ENCODE data around the gene PRAMEF1. TPM values are rescaled to one million over a fixed set of nuclear protein-coding genes. Genes with fewer than 3 reads are reported as not detected.

PRAMEF1 gene
- total and polyA plus RNA-seq, 2 of the 4 experiments (the other 2 are of a cell fraction), result not detected

GRCh38 chr1:12769976-12770505 lies 21.2 kb upstream of the PRAMEF1 start:
- WGBS, 2 experiments (ENCODE audit: extremely low coverage in 2 of 2, insufficient read length in 1 of 2), result 0% methylated on average over 2 of the region's 7 CpGs; no CpG with 5 or more reads in 1 of the 2 experiments
- ChIA-PET CTCF (no interaction called here), POLR2A (ENCODE audit: unreplicated experiment) (no interaction called here)
- Histone ChIP-seq H2BK20ac (ENCODE audit: low read depth, low read length) (no peak overlapping the region), H3K9me1 (ENCODE audit: insufficient read depth, low read length) (no peaks in the 10 kb centered on the region), H2AFZ (replicated peaks; ENCODE audit: low read length, poor library complexity) (no peak overlapping the region), H3K9ac (ENCODE audit: low read depth, low read length) (no peak overlapping the region), H3K4ac (ENCODE audit: low read depth, low read length) (no peak overlapping the region), H4K8ac (ENCODE audit: low read depth in 2 of 2, low read length in 2 of 2) (no peak overlapping the region), H3K27ac (ENCODE audit: insufficient read depth, low read length) (no peak overlapping the region), H3K4me1 (ENCODE audit: control insufficient read depth, insufficient read depth, low read length) (no peaks in the 10 kb centered on the region), H2BK15ac (ENCODE audit: low read depth, low read length) (no peak overlapping the region), H3K14ac (replicated peaks; ENCODE audit: low read depth, low read length) (no peak overlapping the region), H3K18ac (ENCODE audit: low read depth, low read length) (no peak overlapping the region), H2AK9ac (replicated peaks; ENCODE audit: low read depth, low read length, poor library complexity) (no peak overlapping the region), H2BK5ac (ENCODE audit: low read depth, low read length, poor library complexity, severe bottlenecking) (no peak overlapping the region), H3K4me3 (ENCODE audit: insufficient read depth, low read depth, low read length) (no peak overlapping the region), H3K27me3 (ENCODE audit: control insufficient read depth, insufficient read depth, low read length) (no peaks in the 10 kb centered on the region), H3K56ac (ENCODE audit: extremely low read depth, insufficient read depth, low read length) (no peak overlapping the region), H3K79me1 (ENCODE audit: low read depth in 1 of 2, low read length in 2 of 2) (no peaks in the 10 kb centered on the region), H2AK5ac (ENCODE audit: low read depth, low read length) (no peak overlapping the region), H4K5ac (ENCODE audit: low read depth, low read length) (no peak overlapping the region), H4K91ac (ENCODE audit: insufficient read depth, low read depth, low read length) (no peak overlapping the region), H2BK120ac (ENCODE audit: low read depth, low read length) (no peak overlapping the region), H3K4me2 (ENCODE audit: low read depth, low read length) (no peak overlapping the region), H3K23ac (ENCODE audit: low read depth, low read length) (no peak overlapping the region), H3K36me3 (ENCODE audit: control insufficient read depth, insufficient read depth, low read length) (no peaks in the 10 kb centered on the region), H4K20me1 (ENCODE audit: insufficient read depth, low read length) (no peaks in the 10 kb centered on the region), H3K9me3 (ENCODE audit: control insufficient read depth, insufficient read depth, low read length) (peaks cover 28% of the 10 kb centered on the region)
- no TSS peak for BruUV-seq (replicated peaks)
- no peak for DNase-seq
- intact Hi-C loops (cut with micrococcal nuclease), result no loop called here
- dilution Hi-C loops (cut with HindIII; ENCODE audit: low sequenced_read_pairs, unreplicated experiment), result no loop called here
- ATAC-seq (ENCODE audit: low read depth), result no peak
- in situ Hi-C loops (cut with MboI; ENCODE audit: low sequenced_read_pairs), result no loop called here
- TF ChIP-seq ELK1 (IDR thresholded peaks at IDR 0.05; ENCODE audit: borderline replicate concordance, low read depth, low read length) (no peak), CTCF (conservative IDR thresholded peaks at IDR 0.05; ENCODE audit: low read depth, low read length) (no peak), BHLHE40 (IDR thresholded peaks at IDR 0.05; ENCODE audit: low read depth, low read length) (no peak), NFE2L2 (IDR thresholded peaks at IDR 0.05; ENCODE audit: low read depth, low read length) (no peak), FOS (IDR thresholded peaks at IDR 0.05; ENCODE audit: low read depth, low read length) (no peak), CEBPB (IDR thresholded peaks at IDR 0.05; ENCODE audit: low read depth, low read length) (no peak), RAD21 (IDR thresholded peaks at IDR 0.05; ENCODE audit: low read length) (no peak), RCOR1 (IDR thresholded peaks at IDR 0.05; ENCODE audit: insufficient replicate concordance, low read length) (no peak), POLR2A (IDR thresholded peaks at IDR 0.05; ENCODE audit: low read depth, low read length) (no peak), USF2 (IDR thresholded peaks at IDR 0.05; ENCODE audit: low read depth, low read length) (no peak), MXI1 (IDR thresholded peaks at IDR 0.05; ENCODE audit: borderline replicate concordance, low read depth, low read length) (no peak), SMC3 (IDR thresholded peaks at IDR 0.05; ENCODE audit: low read depth, low read length) (no peak), MAZ (IDR thresholded peaks at IDR 0.05; ENCODE audit: borderline replicate concordance, low read depth, low read length) (no peak), RFX5 (IDR thresholded peaks at IDR 0.05; ENCODE audit: low read depth, low read length) (no peak), CHD1 (IDR thresholded peaks at IDR 0.05; ENCODE audit: low read depth, low read length) (no peak)

All from IMR-90 (cell line).